GM15510 (cell line): ENCODE data around the gene BABAM1.

Experiments used
- POLR2A ChIP-seq: IDR thresholded peaks from 3 replicates; pipeline ENCODE4 v1.6.1; 2011; ENCODE audit warnings: borderline replicate concordance; ENCODE audit not compliant: insufficient read length; ENCODE audit errors: extremely low read depth

BABAM1 gene

DNA sequence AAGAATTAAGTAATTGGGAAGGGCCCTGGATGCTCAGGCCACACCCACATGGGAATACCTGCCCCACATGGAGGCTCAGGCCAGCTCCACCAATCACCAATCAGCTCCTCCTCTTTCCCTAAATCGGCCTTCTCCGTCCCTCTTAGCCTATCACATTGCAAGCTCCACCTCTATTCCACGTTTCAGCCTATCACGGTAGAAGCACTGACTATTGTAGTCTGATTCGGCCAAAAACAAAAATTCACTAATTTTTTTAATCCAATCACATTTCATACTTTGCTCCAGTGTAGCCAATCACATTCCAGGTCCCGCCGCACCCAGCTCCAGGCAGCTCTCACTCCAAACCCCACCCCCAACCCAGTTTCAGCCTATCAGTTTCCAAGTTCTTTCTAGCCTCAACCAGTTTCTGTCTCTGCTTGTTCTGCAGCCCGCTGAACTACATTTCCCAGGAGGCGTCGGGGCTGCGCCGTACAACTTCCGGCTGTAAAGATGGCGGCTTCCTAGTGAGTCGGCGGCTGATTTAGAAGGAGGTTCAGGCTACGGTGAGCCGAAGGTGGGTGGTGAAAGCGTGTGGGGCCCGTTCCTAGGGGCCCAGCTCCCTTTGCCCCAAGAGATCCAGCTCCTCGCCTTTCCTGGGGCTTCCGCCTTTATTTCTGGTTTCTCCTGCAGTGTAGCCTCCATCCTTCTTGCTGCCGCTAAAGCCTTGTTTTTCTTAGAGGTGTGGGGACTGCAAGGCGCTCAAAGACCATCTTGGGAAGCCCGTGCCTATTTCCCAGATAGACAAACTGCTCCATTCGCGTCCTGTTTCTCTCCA lies at the start of gene BABAM1:
TSS of gene BABAM1 (plus strand) at position 469 of the 814 bp plus-strand sequence. CDS start 1,364 bp downstream, outside the sequence.
- TF ChIP-seq POLR2A: peak; percentile 72

DNA sequence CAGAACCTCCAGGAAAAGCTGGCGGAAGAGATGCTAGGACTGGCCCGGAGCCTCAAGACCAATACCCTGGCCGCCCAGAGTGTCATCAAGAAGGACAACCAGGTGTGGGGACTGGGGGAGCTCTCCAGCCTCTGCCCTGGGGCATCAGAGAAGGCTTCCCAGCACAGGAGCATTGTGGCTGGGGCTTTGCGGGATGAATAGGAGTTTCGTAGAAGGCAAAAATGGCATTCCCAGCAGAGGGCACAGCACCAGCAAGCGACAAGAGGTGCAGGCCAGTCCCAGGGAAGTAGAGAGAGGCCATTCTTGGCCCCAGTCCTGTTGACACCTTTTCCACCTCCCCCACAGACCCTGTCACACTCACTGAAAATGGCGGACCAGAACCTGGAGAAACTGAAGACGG lies 48.0 kb upstream of the BABAM1 start:
- no peak for TF ChIP-seq POLR2A

- no peak for TF ChIP-seq POLR2A
These were observed 47.0 kb upstream of the BABAM1 start for GRCh38 chr19:17220207-17220758.

DNA sequence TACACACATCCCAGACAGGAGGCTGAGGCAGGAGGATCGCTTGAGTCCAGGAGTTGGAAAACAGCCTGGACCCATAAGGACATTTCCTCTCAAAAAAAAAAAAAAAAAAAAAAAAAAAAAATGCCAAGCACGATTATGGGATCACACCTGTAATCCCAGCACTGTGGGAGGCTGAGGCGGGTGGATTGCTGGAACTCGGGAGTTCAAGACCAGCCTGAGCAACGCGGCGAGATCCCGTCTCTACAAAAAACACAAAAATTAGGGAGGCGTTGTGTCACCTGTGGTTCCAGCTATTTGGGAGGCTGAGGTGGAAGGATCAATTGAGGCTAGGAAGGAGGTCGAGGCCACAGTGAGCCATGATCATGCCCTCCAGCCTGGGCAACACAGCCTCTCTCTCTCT lies 42.2 kb upstream of the BABAM1 start:
- TF ChIP-seq POLR2A: no peak

DNA sequence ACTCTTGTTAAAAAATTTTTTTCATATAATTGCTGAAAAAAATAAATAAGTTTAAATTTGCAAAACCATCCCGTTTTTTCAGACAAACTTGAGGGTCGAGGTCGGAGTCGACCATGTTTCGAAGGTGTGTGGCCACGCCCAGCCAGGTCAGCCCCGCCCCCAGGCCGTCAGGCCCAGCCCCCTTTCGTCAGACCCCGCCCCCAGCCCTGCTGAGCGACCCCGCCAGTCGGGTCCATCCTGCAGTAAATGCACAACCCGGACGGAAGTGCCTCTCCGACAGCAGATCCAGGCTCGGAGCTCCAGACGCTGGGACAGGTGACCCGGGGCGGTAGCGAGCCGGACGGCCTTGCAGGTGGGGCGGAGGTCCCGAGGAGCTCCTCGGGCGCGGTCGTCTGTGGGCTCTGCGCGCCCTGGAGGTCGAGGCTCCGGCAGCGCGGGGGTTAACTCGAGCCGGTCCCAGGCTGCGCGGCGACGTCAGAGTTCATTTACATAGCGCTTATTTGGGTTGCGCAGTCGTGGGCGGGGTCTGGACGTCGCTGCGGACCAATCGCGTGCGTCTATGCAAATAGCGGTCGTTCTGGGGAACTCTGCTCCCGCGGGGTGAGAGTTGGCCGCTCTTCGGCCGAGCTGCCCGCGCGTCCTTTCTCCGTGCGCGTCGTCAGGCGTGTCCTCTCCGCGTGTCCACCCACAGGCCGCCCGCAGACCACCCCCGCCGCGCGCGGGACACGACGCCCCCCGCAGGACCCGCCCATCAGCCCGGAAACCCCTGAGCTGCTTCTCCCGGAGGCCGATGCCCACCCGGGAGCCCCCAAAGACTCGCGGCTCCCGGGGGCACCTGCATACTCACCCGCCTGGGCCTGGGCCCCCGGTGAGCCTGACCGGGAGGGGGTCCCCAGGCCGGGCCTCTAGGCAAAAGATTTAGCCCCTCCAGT lies 41.0 kb upstream of the BABAM1 start, which contains the start of gene OCEL1:
TSS of gene OCEL1 (plus strand) at position 225 of the 932 bp plus-strand sequence. CDS start at position 247, 22 bp downstream.
- TF ChIP-seq POLR2A: peak; percentile 93

DNA sequence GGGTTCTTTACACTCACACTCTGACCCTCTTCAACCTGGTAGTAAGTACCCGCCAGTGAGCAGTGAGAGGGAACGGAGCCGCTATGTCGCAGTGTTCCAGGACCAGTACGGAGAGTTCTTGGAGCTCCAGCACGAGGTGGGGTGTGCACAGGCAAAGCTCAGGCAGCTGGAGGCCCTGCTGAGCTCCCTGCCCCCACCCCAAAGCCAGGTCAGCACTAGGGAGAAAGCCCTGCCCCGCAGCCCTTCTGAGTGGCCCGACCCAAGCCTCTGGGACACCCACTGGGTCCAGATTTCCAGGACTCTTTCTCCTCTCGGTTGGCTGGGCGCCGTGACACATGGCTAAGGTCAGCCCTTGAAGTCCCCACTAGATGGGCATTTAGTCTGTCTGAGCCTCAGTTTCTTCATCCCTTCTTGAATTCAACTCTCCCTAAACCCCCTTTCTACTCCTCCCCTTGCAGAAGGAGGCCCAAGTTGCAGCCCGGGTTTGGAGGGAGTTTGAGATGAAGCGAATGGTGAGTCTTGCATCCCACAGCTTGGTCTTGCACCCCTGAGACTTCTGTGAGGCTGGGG lies 39.4 kb upstream of the BABAM1 start:
- TF ChIP-seq POLR2A: no peak

DNA sequence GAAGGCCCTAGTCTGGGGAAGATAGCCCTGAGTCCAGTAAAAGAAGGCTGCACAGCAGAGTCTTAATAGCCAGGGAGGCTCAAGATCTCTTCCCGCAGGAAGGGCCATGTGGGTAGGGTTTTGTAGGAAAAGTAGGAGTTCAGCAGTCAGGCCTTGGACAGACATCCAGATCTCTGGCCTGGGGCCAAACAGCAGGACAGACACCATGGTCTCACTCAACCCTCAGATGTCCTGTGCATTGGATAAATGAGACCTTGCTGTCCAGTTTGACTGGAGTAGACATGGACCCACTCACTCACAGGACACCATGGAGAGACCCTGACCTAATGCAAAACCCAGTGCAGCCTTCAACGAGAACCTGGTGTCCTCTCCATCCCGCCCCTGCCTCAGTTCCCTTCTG lies 37.4 kb upstream of the BABAM1 start:
- TF ChIP-seq POLR2A: no peak

DNA sequence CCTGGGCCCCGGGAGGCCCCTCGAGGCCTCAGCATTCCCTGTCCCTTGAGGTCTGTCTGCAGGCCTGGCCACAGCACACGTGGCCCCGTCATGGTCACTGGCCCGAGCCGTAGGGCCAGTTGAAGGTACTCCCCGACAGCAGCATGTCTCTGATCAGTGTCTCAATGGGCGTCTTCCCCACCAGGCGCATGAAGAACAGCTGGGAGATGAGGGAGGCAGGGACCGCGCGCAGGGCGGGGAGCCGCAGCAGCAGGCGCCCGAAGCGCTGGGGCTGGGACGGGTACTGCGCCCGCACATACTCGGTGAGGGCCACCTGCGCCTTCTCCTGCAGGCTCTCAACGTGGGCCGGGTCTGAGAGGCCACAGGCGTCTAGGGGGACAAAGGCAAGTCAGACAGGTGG lies 35.0 kb upstream of the BABAM1 start:
- no peak for TF ChIP-seq POLR2A

GRCh38 chr19:17234911-17235299 lies 32.3 kb upstream of the BABAM1 start:
- peak; percentile 39 for TF ChIP-seq POLR2A

- peak; percentile 44 for TF ChIP-seq POLR2A
These were observed 31.8 kb upstream of the BABAM1 start for GRCh38 chr19:17235300-17235970.

DNA sequence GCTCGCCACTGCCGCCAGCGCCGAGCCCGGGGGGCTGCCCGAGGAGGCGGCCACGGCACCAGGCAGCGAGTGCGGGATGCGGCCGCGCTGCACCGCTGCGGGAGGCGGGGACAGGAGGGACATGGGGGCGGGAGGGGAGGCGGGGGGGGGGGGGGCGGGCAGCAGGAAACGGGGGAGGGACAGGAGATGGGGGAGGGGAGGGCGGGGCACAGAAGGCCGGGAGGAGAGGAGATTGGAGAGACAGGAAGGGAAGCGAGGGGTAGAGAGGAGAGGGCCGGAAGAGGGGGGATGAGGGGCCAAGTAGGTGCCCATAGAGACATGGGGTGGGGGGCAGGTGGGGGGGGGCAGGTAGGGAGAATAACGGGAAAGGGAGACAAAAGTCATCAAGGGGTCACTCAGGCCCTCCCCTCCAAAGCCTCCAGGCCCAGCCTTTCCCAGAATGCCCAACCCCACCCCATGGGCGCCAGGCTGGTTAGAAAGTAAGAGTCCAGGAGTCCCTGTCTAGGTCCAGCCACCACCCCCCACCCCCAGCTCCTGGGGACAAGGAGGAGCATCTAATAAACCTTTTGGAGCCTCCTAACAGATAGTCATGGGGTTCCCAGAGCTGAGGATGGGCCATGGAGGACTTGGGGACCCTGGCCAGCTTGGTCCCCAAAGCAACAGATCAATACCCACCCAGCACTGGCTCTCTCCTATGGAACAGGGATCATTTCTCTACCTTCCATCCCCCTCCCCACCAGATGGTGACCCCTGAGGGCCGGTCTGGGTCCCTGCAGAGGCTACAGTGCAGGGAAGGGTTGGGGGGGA lies 31.1 kb upstream of the BABAM1 start:
- TF ChIP-seq POLR2A: no peak

DNA sequence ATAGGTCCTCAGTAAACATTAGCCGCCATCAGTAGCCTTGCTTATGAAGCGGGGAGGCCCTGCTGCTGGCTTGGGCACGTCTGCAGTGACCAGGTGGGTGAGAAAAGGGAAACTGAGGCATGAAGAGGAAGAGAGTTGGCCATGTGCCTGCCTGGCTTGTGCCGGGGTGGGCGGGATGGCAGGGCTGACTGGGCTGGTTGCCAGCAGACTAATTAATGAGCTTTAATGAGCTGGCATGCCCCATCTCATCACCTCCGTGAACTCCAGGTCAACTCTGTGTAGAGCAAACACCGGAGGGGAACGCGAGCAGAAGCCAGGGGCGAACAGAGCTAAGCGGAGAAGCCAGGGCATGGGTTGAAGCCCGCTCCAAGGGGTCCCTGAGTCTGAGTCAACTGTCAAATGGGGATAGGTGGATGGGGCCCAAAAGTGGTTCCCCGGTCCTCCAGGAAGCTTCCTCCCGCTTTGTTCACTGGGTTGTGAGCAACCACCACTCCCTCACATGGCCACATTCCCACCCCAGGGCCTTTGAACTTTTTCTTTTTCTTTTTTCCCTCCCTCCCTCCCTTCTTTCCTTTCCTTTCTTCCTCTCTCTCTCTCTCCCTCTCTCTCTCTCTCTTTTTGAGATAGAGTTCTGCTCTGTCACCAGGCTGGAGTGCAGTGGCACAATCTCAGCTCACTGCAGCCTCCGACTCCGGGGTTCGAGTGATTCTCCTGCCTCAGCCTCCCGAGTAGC lies 30.3 kb upstream of the BABAM1 start:
- no peak for TF ChIP-seq POLR2A

GRCh38 chr19:17237747-17238706 lies 29.2 kb upstream of the BABAM1 start:
- TF ChIP-seq POLR2A: no peak
